HG02981 (cell line): ENCODE results near the gene CCDC182.

Experiments
- ATAC-seq: cut with Tn5 transposase; IDR thresholded peaks from one replicate; pipeline ENCODE4 v1.9.1; 2021; ENCODE audit warnings: mild to moderate bottlenecking, moderate library complexity; ENCODE audit not compliant: unreplicated experiment

The CCDC182 gene

GRCh38 chr17:57758654-57759053, 13.6 kb upstream of the CCDC182 start:
- no peak for ATAC-seq

- no peak for ATAC-seq
Measured at GRCh38 chr17:57757735-57758134, 12.6 kb upstream of the CCDC182 start.

- ATAC-seq = no peak
Measured at GRCh38 chr17:57756951-57757350, 11.9 kb upstream of the CCDC182 start.

- ATAC-seq = no peak
Measured at GRCh38 chr17:57755480-57756070, 10.5 kb upstream of the CCDC182 start.

GRCh38 chr17:57752031-57752905, 7.2 kb upstream of the CCDC182 start:
- no peak for ATAC-seq

DNA sequence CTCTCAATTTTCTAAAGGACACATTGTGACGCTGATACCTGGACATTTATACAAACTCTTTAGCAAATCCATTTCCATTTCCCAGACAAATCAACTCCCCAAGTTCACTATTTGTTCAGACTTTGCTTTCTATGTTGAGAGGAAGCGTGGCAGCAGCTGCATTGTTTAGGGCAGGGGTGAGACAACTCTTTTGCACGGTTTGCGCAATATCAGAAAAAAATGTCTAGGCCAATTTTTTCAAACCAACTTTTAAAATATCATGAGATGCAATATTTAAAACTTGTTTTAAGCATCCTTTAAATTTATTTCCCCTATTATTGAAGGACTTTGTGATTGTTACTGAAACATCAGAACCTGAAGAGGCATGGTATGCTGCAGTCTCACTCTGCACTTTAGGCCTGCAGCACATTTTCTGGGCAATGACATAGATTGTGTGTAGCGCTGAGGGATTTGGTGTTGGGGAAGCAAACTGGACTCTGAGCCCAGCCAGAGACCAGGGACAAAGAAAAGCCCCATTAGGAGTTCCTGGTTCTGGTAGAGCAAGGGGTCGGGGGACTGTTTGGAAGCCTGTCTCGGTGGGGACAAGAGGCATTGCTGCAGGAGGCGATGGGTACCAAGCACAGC, 6.4 kb upstream of the CCDC182 start:
- no peak for ATAC-seq

- no peak for ATAC-seq
Measured at GRCh38 chr17:57750895-57751294, 5.8 kb upstream of the CCDC182 start.

GRCh38 chr17:57750109-57750871, 5.2 kb upstream of the CCDC182 start:
- ATAC-seq = no peak

DNA sequence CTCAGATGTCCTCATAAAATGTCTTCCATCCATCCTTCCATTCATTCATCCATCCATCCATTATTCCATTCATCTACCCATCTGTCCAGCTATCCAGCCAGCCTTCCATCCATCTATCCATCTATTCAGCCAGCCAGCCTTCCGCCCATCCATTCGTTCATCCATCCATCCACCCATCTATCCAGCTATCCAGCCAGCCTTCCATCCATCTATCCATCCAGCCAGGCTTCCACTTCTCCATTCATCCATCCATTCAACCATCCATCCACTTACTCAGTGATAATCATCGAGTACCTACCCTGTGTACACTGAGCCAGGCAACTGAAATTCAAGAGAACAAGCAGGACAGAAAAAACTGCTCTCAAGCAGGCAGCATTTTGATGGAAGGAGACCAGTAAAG, 4.6 kb upstream of the CCDC182 start:
- no peak for ATAC-seq

GRCh38 chr17:57747221-57748017, 2.3 kb upstream of the CCDC182 start:
- no peak for ATAC-seq

GRCh38 chr17:57746221-57746620, 1.1 kb upstream of the CCDC182 start:
- no peak for ATAC-seq

- no peak for ATAC-seq
Measured at GRCh38 chr17:57744195-57745170, 616 bp downstream of the CCDC182 start.

DNA sequence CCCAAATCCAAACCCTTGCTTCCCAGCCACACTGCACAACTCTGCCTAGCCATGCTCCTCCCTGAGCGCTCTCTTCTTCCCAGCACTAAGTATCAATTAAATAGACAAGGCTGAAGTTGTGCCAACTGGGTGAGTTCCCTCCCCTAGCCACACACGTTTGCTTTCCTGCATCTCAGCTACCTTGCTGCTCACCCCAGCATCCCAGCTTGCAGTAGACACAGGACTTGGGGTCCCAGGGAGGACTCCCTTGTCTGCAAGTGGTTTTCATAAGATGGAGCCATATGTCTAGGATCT, 4.9 kb downstream of the CCDC182 start:
- no peak for ATAC-seq

GRCh38 chr17:57739402-57740234, 5.5 kb downstream of the CCDC182 start:
- no peak for ATAC-seq

GRCh38 chr17:57737450-57737849, 7.6 kb downstream of the CCDC182 start:
- ATAC-seq = no peak

DNA sequence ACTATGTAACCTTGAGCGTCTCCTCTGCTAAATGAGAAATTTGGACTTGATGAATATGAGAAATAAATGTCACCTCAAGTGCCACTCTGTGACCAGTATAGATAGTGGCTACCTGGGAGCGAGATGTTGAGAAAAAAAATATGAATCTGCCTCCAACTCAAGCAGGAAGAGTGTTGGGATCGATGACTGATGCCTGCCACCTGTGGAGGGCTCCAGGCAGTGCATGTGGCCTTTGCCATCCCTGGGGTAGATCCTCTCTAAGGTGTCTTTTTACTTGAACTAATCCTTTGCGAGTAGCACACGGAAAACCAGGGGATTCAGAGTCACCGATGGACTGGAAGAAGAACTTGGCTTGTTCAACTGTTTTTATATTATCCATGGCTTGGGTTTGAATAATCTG, 9.4 kb downstream of the CCDC182 start:
- no peak for ATAC-seq

DNA sequence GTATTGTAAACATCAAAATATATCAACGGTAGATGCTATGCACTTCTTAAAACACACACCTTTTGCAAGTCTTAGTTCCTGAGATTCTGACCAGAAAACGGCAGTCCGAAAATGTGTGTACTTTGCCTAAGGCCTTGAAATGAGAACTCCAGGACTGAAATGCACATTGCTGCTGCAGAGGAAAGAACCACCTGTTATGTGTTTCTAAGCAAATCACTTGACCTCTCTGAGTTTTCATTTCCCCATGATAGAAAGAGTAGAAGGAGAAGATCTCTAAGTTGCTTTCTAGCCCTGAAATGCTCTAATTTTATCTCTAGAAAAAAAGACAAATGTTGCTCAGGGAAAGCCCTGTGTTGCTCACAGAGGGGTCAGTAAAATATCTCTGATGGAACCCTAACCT, 9.9 kb downstream of the CCDC182 start:
- ATAC-seq = no peak

DNA sequence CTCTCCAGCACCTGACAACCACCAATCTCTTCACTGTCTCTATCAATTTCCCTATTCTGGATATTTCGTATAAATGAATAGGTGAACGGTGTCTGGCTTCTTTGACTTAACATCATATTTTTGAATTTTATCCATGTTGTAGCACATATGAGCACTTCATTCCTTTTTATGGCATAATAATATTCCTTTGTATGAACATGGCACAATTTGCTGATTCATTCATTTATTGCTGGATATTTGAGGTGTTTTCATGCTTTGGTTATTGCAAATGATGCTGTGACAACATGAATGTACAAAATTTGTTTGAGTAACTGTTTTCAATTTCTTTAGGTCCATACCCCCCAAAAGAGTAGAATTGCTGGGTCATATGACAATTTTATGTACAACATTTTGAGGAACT, 12.0 kb downstream of the CCDC182 start:
- no peak for ATAC-seq

DNA sequence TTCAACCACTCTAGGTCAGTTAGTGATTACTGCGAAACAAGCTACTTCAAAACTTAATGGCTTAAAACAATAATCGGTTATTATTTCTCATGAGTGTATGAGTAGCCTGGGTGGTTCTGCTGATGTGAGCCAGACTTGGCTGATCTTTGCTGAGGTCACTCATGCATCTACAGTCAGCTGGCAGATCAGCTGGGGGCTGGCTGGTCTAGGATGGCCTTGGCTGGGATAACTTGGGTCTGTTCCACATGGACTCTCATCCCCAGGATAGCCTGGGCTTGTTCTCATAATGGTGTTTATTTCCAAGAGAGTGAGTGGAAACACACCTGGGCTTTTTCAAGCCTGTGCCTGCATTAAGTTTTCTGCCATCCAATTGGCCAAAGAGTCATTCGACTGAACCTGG, 13.0 kb downstream of the CCDC182 start:
- ATAC-seq = no peak
